PC-9 (cell line): ENCODE measurements around the gene PCNX1. TPM values are rescaled to one million over a fixed set of nuclear protein-coding genes. Genes with fewer than 3 reads are reported as not detected.
A peak's percentile ranks its signal among the peaks of the same experiment; 100 is the strongest.

Source experiments
- BruUV-seq: library from RNA; stranded (reverse); fragments of 400-500 nt; replicated peaks from 2 replicates; lab custom pipeline; 2021; lab: Mats Ljungman, UMichigan
- CTCF ChIA-PET: fragments of 300-600 bp; sonication (Branson Sonifier 250); formaldehyde crosslinking; loops from one replicate; lab custom pipeline; 2022; ENCODE audit warnings: antibody characterized with exemption; lab: Charles Lee
- POLR2A ChIA-PET: fragments of 300-600 bp; sonication (Branson Sonifier 250); formaldehyde crosslinking; loops from one replicate; lab custom pipeline; 2022; ENCODE audit warnings: antibody characterized with exemption; ENCODE audit not compliant: unreplicated experiment; lab: Charles Lee
- DNase-seq, 2 experiments: peaks; one replicate each; pipeline versions ENCODE4 v3.0.0 to v3.0.0-alpha.2; 2015 to 2022; ENCODE audit warnings: mixed read lengths in 1 of 2
- H2AFZ ChIP-seq: fragments of 200-600 bp; sonication (generic); 2 replicates; pipeline ENCODE4 v1.8.1; 2017; ENCODE audit warnings: antibody characterized with exemption
- H3F3A ChIP-seq: fragments of 200-600 bp; sonication (generic); 2 replicates; pipeline ENCODE4 v1.8.1; 2017; ENCODE audit warnings: antibody characterized with exemption, mild to moderate bottlenecking, low read depth; ENCODE audit not compliant: insufficient read depth
- H3K27ac ChIP-seq: fragments of 200-600 bp; sonication (generic); 2 replicates; pipeline ENCODE4 v1.6.1; 2016; ENCODE audit warnings: mixed run types
- H3K27me3 ChIP-seq: fragments of 200-600 bp; sonication (generic); 2 replicates; pipeline ENCODE4 v1.6.1; 2016; ENCODE audit warnings: low read depth, mixed run types; ENCODE audit not compliant: insufficient read depth
- H3K36me3 ChIP-seq: fragments of 200-600 bp; sonication (generic); 2 replicates; pipeline ENCODE4 v1.6.1; 2016; ENCODE audit warnings: low read depth, mixed run types
- H3K4me1 ChIP-seq: fragments of 200-600 bp; sonication (generic); replicated peaks from 2 replicates; pipeline ENCODE4 v1.6.1; 2016; ENCODE audit warnings: mixed run types; ENCODE audit not compliant: insufficient read depth
- H3K4me2 ChIP-seq: fragments of 200-600 bp; sonication (generic); 2 replicates; pipeline ENCODE4 v1.6.1; 2017; ENCODE audit warnings: mixed run types
- H3K4me3 ChIP-seq: fragments of 200-600 bp; sonication (generic); 2 replicates; pipeline ENCODE4 v1.6.1; 2016; ENCODE audit warnings: mixed run types
- H3K79me2 ChIP-seq: fragments of 200-600 bp; sonication (generic); 2 replicates; pipeline ENCODE4 v1.6.1; 2017; ENCODE audit warnings: low read depth, mixed run types
- H3K9me2 ChIP-seq: fragments of 200-600 bp; sonication (generic); 2 replicates; pipeline ENCODE4 v1.8.1; 2017; ENCODE audit warnings: mild to moderate bottlenecking; ENCODE audit not compliant: insufficient read depth
- H3K9me3 ChIP-seq: fragments of 200-600 bp; sonication (generic); 2 replicates; pipeline ENCODE4 v1.8.1; 2016; ENCODE audit warnings: low read depth; ENCODE audit not compliant: insufficient read depth
- H4K20me1 ChIP-seq: fragments of 200-600 bp; sonication (generic); 2 replicates; pipeline ENCODE4 v1.8.1; 2017; ENCODE audit not compliant: insufficient read depth
- EZH2 ChIP-seq: fragments of 200-600 bp; sonication (generic); IDR thresholded peaks from 2 replicates; pipeline ENCODE4 v1.8.0; 2017; ENCODE audit warnings: antibody characterized with exemption, low read depth
- intact Hi-C: fragments of 100-400 bp; cut with micrococcal nuclease; formaldehyde crosslinking; loops from one replicate; pipeline ENCODE4 v1.10.0; 2022; ENCODE audit not compliant: unreplicated experiment
- total RNA-seq: library from RNA; stranded (reverse); gene quantifications from 2 replicates; pipeline ENCODE4 v1.2.3, GENCODE V29; 2021
- TF ChIP-seq, protein P1 (sequence below): fragments of 200-600 bp; sonication (generic); conservative IDR thresholded peaks from 2 replicates; pipeline ENCODE4 v1.6.1; 2017; ENCODE audit warnings: mixed run types, antibody characterized with exemption, mild to moderate bottlenecking, moderate library complexity

The PCNX1 gene
- total RNA-seq, 1 experiment from 2014 or later = 37.6 TPM

DNA sequence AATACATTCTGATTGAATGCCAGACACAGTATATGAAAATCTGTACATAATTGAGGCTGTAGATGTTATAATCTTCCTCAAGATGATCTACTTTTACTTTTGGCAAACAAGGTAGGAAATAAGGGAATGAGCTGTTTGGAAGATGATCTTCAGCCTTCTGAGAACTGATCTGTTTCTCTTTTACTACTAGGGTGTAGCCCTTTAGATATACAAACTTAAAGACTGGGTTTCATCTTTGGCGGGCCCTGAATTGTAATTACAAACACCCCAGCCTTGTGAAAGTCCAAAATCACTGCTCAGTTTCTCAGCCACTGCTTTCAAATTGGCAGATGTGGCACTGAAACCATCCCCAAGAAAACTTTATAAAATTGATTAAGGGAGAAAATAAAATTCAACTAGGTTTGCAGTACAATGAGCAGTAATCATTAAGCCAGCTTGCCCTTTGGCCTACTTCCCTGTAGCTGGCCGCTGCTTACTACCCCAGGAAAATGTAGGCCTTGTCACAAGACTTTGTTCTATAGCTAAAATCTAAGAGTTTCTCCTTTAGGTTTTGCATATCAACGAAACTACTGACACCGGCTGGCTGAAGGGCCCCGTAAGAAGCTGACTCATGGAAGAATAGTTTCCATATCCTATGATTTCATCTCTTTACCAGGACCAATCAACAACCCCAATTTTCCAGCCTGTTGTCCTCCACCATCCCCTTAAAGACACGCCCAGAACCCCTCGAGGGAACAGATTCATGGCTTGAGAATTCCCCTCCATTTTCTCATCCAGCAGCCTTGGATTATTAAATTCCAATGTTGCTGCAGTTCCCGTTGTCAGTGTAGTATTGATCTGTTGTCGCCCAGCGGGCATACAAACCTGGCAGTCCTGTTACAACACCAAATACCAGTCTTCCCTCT lies 210.8 kb downstream of the PCNX1 start:
- TF ChIP-seq, protein P1, sequence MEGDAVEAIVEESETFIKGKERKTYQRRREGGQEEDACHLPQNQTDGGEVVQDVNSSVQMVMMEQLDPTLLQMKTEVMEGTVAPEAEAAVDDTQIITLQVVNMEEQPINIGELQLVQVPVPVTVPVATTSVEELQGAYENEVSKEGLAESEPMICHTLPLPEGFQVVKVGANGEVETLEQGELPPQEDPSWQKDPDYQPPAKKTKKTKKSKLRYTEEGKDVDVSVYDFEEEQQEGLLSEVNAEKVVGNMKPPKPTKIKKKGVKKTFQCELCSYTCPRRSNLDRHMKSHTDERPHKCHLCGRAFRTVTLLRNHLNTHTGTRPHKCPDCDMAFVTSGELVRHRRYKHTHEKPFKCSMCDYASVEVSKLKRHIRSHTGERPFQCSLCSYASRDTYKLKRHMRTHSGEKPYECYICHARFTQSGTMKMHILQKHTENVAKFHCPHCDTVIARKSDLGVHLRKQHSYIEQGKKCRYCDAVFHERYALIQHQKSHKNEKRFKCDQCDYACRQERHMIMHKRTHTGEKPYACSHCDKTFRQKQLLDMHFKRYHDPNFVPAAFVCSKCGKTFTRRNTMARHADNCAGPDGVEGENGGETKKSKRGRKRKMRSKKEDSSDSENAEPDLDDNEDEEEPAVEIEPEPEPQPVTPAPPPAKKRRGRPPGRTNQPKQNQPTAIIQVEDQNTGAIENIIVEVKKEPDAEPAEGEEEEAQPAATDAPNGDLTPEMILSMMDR = no peak
- no peak for TF ChIP-seq EZH2
- Histone ChIP-seq H4K20me1 (no peaks in the 10 kb centered on the region), H3K4me3 (peak overlapping the region; percentile 31; the same call in 1 of the 2 replicates), H3K27ac (peak overlapping the region; percentile 99), H3K36me3 (no peaks in the 10 kb centered on the region), H3K4me1 (peaks cover 38% of the 10 kb centered on the region), H3K9me3 (no peaks in the 10 kb centered on the region), H3K79me2 (no peaks in the 10 kb centered on the region), H3K4me2 (peak overlapping the region; percentile 73), H2AFZ (peak overlapping the region; percentile 13; the same call in 1 of the 2 replicates), H3K9me2 (no peaks in the 10 kb centered on the region), H3K27me3 (no peaks in the 10 kb centered on the region), H3F3A (peaks cover 36% of the 10 kb centered on the region)
- ChIA-PET CTCF (interaction anchor here (1.2 kb wide), 1 partner anchor 20 kb away, joined by 5 read pairs; no protein-coding TSS in a partner anchor), POLR2A (interaction anchor here (0.6 kb wide), 1 partner anchor 1858 kb away, joined by 10 read pairs; the partner anchor contains the start of gene GALNT16)
- DNase-seq = peak; percentile 73 to 99
- intact Hi-C loops = no loop called here
- BruUV-seq = TSS peak; percentile 98

DNA sequence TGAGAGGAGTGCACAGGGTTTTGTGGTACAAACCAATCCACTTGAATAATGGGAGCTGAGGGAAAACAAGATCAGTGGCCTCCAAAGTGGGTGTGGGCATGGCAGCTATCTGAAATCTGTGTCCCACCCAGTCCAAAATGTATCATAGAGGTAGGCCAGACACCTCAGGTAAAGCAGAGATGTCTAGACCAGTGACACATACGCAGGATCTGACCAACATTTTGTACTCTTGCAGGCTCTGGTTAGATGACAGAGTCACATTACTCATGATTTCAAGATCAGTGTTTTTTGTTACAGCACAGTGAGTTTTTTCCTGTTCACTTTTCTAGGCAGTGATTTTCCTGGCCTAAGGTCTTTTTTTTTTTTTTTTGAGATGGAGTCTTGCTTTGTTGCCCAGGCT lies 211.8 kb downstream of the PCNX1 start:
- H3K4me2 ChIP-seq = peak overlapping the region; percentile 52
- intact Hi-C loops = no loop called here

DNA sequence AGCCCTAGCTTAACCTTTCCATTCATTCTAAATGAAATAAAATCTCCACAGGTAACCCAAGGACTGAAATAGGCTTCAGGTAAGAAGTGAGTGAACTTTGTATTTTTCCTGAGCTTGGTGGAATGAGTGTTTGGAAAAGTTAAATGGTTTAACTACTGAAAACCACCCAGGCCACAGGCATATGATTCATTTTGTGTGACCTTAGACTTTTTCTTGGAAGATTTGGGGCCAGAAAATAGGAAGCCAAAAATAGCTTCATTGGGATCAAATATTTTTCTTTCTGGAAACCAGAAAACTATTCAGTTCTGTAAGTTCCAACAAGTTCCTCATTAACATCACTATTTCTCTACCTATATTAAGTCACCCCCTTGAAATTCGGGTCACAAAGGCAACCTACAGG lies 212.6 kb downstream of the PCNX1 start:
- intact Hi-C loops = no loop called here
- H3F3A ChIP-seq = peaks cover 36% of the 10 kb centered on the region

More for the DNA sequence above, 211.8 kb downstream of the PCNX1 start:
- DNase-seq = peak in 1 of 2 experiments; percentile 69
- ChIA-PET POLR2A (no interaction called here), CTCF (no interaction called here)
- Histone ChIP-seq H3K36me3 (no peaks in the 10 kb centered on the region), H3K27ac (peak overlapping the region; percentile 99), H3K9me2 (no peaks in the 10 kb centered on the region), H3K4me3 (0 out of 2 replicates have a peak overlapping the region, but pooled peaks have one; percentile 3), H3F3A (peaks cover 36% of the 10 kb centered on the region), H2AFZ (0 out of 2 replicates have a peak overlapping the region, but pooled peaks have one; percentile 5), H4K20me1 (no peaks in the 10 kb centered on the region), H3K79me2 (no peaks in the 10 kb centered on the region), H3K9me3 (no peaks in the 10 kb centered on the region), H3K4me1 (peaks cover 38% of the 10 kb centered on the region), H3K27me3 (no peaks in the 10 kb centered on the region)
- BruUV-seq = TSS peak; percentile 68
- TF ChIP-seq, protein P1 = no peak
- no peak for TF ChIP-seq EZH2

More for the DNA sequence above, 212.6 kb downstream of the PCNX1 start:
- DNase-seq = no peak
- Histone ChIP-seq H3K27ac (peak overlapping the region; percentile 99), H3K4me3 (no peak overlapping the region), H3K36me3 (no peaks in the 10 kb centered on the region), H3K4me2 (no peak overlapping the region), H3K9me2 (no peaks in the 10 kb centered on the region), H3K4me1 (peaks cover 38% of the 10 kb centered on the region), H4K20me1 (no peaks in the 10 kb centered on the region), H3K79me2 (no peaks in the 10 kb centered on the region), H3K9me3 (no peaks in the 10 kb centered on the region), H3K27me3 (no peaks in the 10 kb centered on the region), H2AFZ (no peak overlapping the region)
- CTCF ChIA-PET = no interaction called here
- POLR2A ChIA-PET = interaction anchor here (0.7 kb wide), 1 partner anchor 13 kb away, joined by 4 read pairs; no protein-coding TSS in a partner anchor
- no TSS peak for BruUV-seq
- TF ChIP-seq EZH2 = no peak
- TF ChIP-seq, protein P1 = no peak
